Epidermal melanocyte (primary cell): ENCODE measurements around the gene TSKS.
A peak's percentile ranks its signal among the peaks of the same experiment; 100 is the strongest.

ENCODE experiments used
- DNase-seq: peaks from one replicate; pipeline ENCODE4 v3.0.0; 2011; ENCODE audit warnings: low spot score; ENCODE audit not compliant: insufficient read length

Gene TSKS

GRCh38 chr19:49718991-49719390 is 44.1 kb downstream of the TSKS start:
- no peak for DNase-seq

GRCh38 chr19:49718511-49718910 is 44.6 kb downstream of the TSKS start:
- no peak for DNase-seq

- DNase-seq = no peak
Observed at GRCh38 chr19:49716154-49716553, 47.0 kb downstream of the TSKS start.

GRCh38 chr19:49713236-49713845 is 49.8 kb downstream of the TSKS start:
- no peak for DNase-seq

- DNase-seq = no peak
Observed at GRCh38 chr19:49712397-49712859, 50.7 kb downstream of the TSKS start.

GRCh38 chr19:49710372-49710951 is 52.6 kb downstream of the TSKS start:
- DNase-seq = no peak

GRCh38 chr19:49705919-49706318 is 57.2 kb downstream of the TSKS start:
- DNase-seq = no peak

GRCh38 chr19:49704888-49705642 is 58.0 kb downstream of the TSKS start:
- no peak for DNase-seq

GRCh38 chr19:49701271-49701786 is 61.8 kb downstream of the TSKS start:
- DNase-seq = no peak

- DNase-seq = no peak
Observed at GRCh38 chr19:49700563-49700962, 62.5 kb downstream of the TSKS start.

GRCh38 chr19:49699364-49699763 is 63.7 kb downstream of the TSKS start:
- DNase-seq = no peak

GRCh38 chr19:49696865-49697264 is 66.2 kb downstream of the TSKS start:
- DNase-seq = no peak

GRCh38 chr19:49696115-49696514 is 67.0 kb downstream of the TSKS start:
- no peak for DNase-seq

GRCh38 chr19:49692147-49692506 is 71.0 kb downstream of the TSKS start:
- DNase-seq = no peak

- DNase-seq = peak; percentile 94
Observed at GRCh38 chr19:49691243-49692146, 71.6 kb downstream of the TSKS start.

GRCh38 chr19:49690656-49691242 is 72.4 kb downstream of the TSKS start, which contains the start of gene CPT1C:
Gene CPT1C (plus strand): TSS chr19:49691116. CDS start chr19:49692253, 1,137 bp downstream.
- DNase-seq = peak; percentile 100

GRCh38 chr19:49690079-49690655 is 72.9 kb downstream of the TSKS start:
- DNase-seq = no peak
